HCT116 (cell line): ENCODE measurements around the gene AP5M1. TPM values are rescaled to one million over a fixed set of nuclear protein-coding genes. Genes with fewer than 3 reads are reported as not detected.

ENCODE experiments used
- ATAC-seq: fragments of 200-7000 bp; cut with Tn5 transposase; 2 replicates; pipeline ENCODE4 v1.9.1; 2020; ENCODE audit warnings: mild to moderate bottlenecking, moderate library complexity
- BruUV-seq: library from RNA; stranded (reverse); fragments of 400-500 nt; replicated peaks from 2 replicates; lab custom pipeline; 2021; lab: Mats Ljungman, UMichigan
- CTCF ChIA-PET: fragments of 300-600 bp; sonication (Branson Sonifier 250); formaldehyde crosslinking; loops from one replicate; lab custom pipeline; 2021; ENCODE audit warnings: antibody characterized with exemption; lab: Charles Lee
- POLR2A ChIA-PET: fragments of 300-600, 350-600 bp; sonication (Branson Sonifier 250); formaldehyde crosslinking; loops from one replicate; lab custom pipeline; 2021; ENCODE audit warnings: antibody characterized with exemption; lab: Charles Lee
- RAD21 ChIA-PET, 2 experiments: fragments of 300-600 bp; sonication (Branson Sonifier 250); formaldehyde crosslinking; loops; one replicate each; lab custom pipeline; 2023; ENCODE audit warnings: low total read pairs in 2 of 2; ENCODE audit not compliant: uncharacterized antibody in 2 of 2, unreplicated experiment in 2 of 2, low non-redundant PET in 1 of 2; lab: Charles Lee
- DNase-seq: peaks from one replicate; pipeline ENCODE4 v3.0.0-alpha.2; 2010; ENCODE audit warnings: low read depth, low spot score
- H2AFZ ChIP-seq: fragments of 200-600 bp; shearing (Covaris generic), sonication (generic); 2 replicates; pipeline ENCODE4 v1.6.1; 2017; ENCODE audit warnings: low read depth, mixed run types, mixed read lengths, antibody characterized with exemption, low read length; ENCODE audit not compliant: poor library complexity, severe bottlenecking
- H3K27ac ChIP-seq: 2 replicates; pipeline ENCODE4 v1.5.1; 2012; ENCODE audit warnings: low read depth, low read length
- H3K27me3 ChIP-seq: fragments of 200-600 bp; sonication (generic); 2 replicates; pipeline ENCODE4 v1.6.1; 2016; ENCODE audit warnings: mixed run types, low read length, mixed read lengths; ENCODE audit not compliant: insufficient read depth
- H3K36me3 ChIP-seq, 2 experiments: fragments of 200-500 bp in 1 of 2; fragments of 200-600 bp in 1 of 2; sonication (Bioruptor generic) in 1 of 2; sonication (generic) in 1 of 2; 2 replicates each; pipeline versions ENCODE4 v1.5.1 to v1.6.1; 2014 to 2016; ENCODE audit warnings: low read length in 2 of 2, inconsistent platforms in 1 of 2, mixed read lengths in 1 of 2, mixed run types in 1 of 2; ENCODE audit not compliant: insufficient read depth in 2 of 2, control insufficient read depth in 1 of 2
- H3K4me1 ChIP-seq, 2 experiments: fragments of 200-600 bp in 1 of 2; sonication (generic) in 1 of 2; 2 replicates each; pipeline versions ENCODE4 v1.5.1 to v1.6.1; 2012 to 2017; ENCODE audit warnings: low read length in 2 of 2, inconsistent platforms in 1 of 2, mild to moderate bottlenecking in 1 of 2, mixed read lengths in 1 of 2, mixed run types in 1 of 2, moderate library complexity in 1 of 2; ENCODE audit not compliant: insufficient read depth in 2 of 2, control insufficient read depth in 1 of 2
- H3K4me2 ChIP-seq: fragments of 200-600 bp; sonication (generic); 2 replicates; pipeline ENCODE4 v1.6.1; 2017; ENCODE audit warnings: mixed run types, low read length, mixed read lengths
- H3K4me3 ChIP-seq, 2 experiments: fragments of 200-600 bp in 1 of 2; sonication (generic) in 1 of 2; replicated peaks in 1 of 2; 2 replicates each; pipeline ENCODE4 v1.5.1; 2011 to 2016; ENCODE audit warnings: low read length in 2 of 2, control low read depth in 1 of 2, low read depth in 1 of 2, mild to moderate bottlenecking in 1 of 2, mixed read lengths in 1 of 2, mixed run types in 1 of 2
- H3K79me2 ChIP-seq: fragments of 200-600 bp; sonication (generic); 2 replicates; pipeline ENCODE4 v1.6.1; 2017; ENCODE audit warnings: mild to moderate bottlenecking, mixed run types, low read length, moderate library complexity, mixed read lengths; ENCODE audit not compliant: insufficient read depth
- H3K9ac ChIP-seq: fragments of 200-600 bp; sonication (generic); 2 replicates; pipeline ENCODE4 v1.6.1; 2016; ENCODE audit warnings: low read length, mixed read lengths
- H3K9me2 ChIP-seq: fragments of 200-600 bp; sonication (generic), shearing (Covaris generic); 2 replicates; pipeline ENCODE4 v1.6.1; 2017; ENCODE audit warnings: mixed run types, mild to moderate bottlenecking, moderate library complexity; ENCODE audit not compliant: insufficient read depth
- H3K9me3 ChIP-seq, 2 experiments: fragments of 200-500 bp in 1 of 2; fragments of 200-600 bp in 1 of 2; sonication (Bioruptor generic) in 1 of 2; sonication (generic) in 1 of 2; 2 replicates each; pipeline ENCODE4 v1.6.1; 2014 to 2017; ENCODE audit warnings: low read length in 2 of 2, mixed read lengths in 2 of 2, inconsistent platforms in 1 of 2, low read depth in 1 of 2, mild to moderate bottlenecking in 1 of 2, mixed run types in 1 of 2, moderate library complexity in 1 of 2; ENCODE audit not compliant: control insufficient read depth in 1 of 2, insufficient read depth in 1 of 2
- H4K20me1 ChIP-seq: fragments of 200-600 bp; sonication (generic), shearing (Covaris generic); 2 replicates; pipeline ENCODE4 v1.6.1; 2017; ENCODE audit warnings: mixed run types, mild to moderate bottlenecking, moderate library complexity; ENCODE audit not compliant: insufficient read depth
- CEBPB ChIP-seq: IDR thresholded peaks from 2 replicates; pipeline ENCODE4 v1.6.1; 2012; ENCODE audit warnings: low read depth
- EGR1 ChIP-seq: IDR thresholded peaks from 2 replicates; pipeline ENCODE4 v1.6.1; 2012; ENCODE audit warnings: low read depth
- EZH2 ChIP-seq: fragments of 200-600 bp; sonication (generic); IDR thresholded peaks from 2 replicates; pipeline ENCODE4 v1.6.1; 2017; ENCODE audit warnings: antibody characterized with exemption, mixed run types
- EZH2phosphoT487 ChIP-seq: fragments of 200-600 bp; IDR thresholded peaks from 2 replicates; pipeline ENCODE4 v1.6.1; 2018; ENCODE audit warnings: antibody characterized with exemption, borderline replicate concordance
- FOSL1 ChIP-seq: IDR thresholded peaks from 2 replicates; pipeline ENCODE4 v1.6.1; 2012; ENCODE audit warnings: low read depth
- POLR2AphosphoS5 ChIP-seq: IDR thresholded peaks from 2 replicates; pipeline ENCODE4 v1.6.1; 2011; ENCODE audit warnings: mild to moderate bottlenecking, low read depth, low read length, moderate library complexity
- RAD21 ChIP-seq: IDR thresholded peaks from 2 replicates; pipeline ENCODE4 v1.6.1; 2012; ENCODE audit warnings: low read depth, mild to moderate bottlenecking
- SIN3A ChIP-seq: IDR thresholded peaks from 2 replicates; pipeline ENCODE4 v1.6.1; 2012; ENCODE audit warnings: low read depth
- TCF7L2 ChIP-seq: IDR thresholded peaks from 2 replicates; pipeline ENCODE4 v1.7.0; 2011; ENCODE audit warnings: borderline replicate concordance, inconsistent platforms; ENCODE audit not compliant: insufficient read depth, insufficient read length; ENCODE audit errors: extremely low read depth
- ZFX ChIP-seq: fragments of 450-650 bp; IDR thresholded peaks from 2 replicates; pipeline ENCODE4 v1.6.1; 2017
- ZNF274 ChIP-seq: fragments of 200-500 bp; sonication (Bioruptor generic); IDR thresholded peaks from 2 replicates; pipeline ENCODE4 v1.6.1; 2014; ENCODE audit warnings: mild to moderate bottlenecking, low read depth, low read length, inconsistent platforms
- intact Hi-C: fragments of 100-400 bp; cut with micrococcal nuclease; formaldehyde crosslinking; loops from 2 replicates; pipeline ENCODE4 v1.10.0; 2022
- total RNA-seq: library from RNA; stranded (reverse); gene quantifications from one replicate; pipeline ENCODE4 v1.2.1, GENCODE V29; 2021; ENCODE audit not compliant: unreplicated experiment
- TF ChIP-seq, protein P1 (sequence below): IDR thresholded peaks from 2 replicates; pipeline ENCODE4 v1.6.1; 2012
- TF ChIP-seq, protein P2 (sequence below): IDR thresholded peaks from 2 replicates; pipeline ENCODE4 v1.6.1; 2012; ENCODE audit warnings: low read depth
- TF ChIP-seq, protein P3 (sequence below): IDR thresholded peaks from 2 replicates; pipeline ENCODE4 v1.6.1; 2012
- TF ChIP-seq, protein P4 (sequence below), 3 experiments: fragments of 200-600 bp in 1 of 3; sonication (generic) in 1 of 3; IDR thresholded peaks in 2 of 3; conservative IDR thresholded peaks in 1 of 3; 2 replicates each; pipeline ENCODE4 v1.5.1; 2012 to 2017; ENCODE audit warnings: low read depth in 2 of 3, low read length in 2 of 3, antibody characterized with exemption in 1 of 3, borderline replicate concordance in 1 of 3, control low read depth in 1 of 3, mild to moderate bottlenecking in 1 of 3, mixed read lengths in 1 of 3, mixed run types in 1 of 3, moderate library complexity in 1 of 3; ENCODE audit not compliant: insufficient read depth in 1 of 3

Gene AP5M1
- total RNA-seq, 1 experiment from 2014 or later = 25.3 TPM

DNA sequence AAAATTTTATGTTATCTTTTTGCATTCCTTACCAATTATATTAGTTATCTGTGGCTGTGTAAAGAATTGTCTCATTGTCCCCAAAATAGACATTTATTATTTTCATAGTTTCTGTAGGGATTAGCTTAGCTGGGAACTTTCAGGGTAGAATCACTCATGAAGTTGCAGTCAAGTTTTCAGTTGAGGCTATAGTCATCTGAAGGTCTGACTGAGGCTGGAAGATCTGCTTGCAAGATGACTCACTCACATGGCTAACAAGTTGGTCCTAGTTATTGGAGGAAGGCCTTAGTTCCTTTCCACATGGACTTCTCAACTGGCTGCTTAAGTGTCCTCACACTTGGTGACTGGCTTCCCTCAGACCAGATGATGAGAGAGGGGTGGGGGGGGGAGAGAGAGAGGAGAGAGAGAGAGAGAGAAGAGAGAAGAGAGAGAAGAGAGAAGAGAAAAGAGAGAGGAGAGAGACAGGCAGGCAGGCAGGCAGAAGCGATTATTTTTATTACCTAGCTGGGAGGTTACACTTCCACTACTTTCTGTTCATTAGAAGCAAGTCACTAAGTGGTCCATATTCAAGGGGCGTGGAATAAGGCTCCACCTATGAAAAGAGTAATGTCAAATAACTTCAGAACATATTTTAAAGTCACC is 6.4 kb downstream of the AP5M1 start:
- DNase-seq (no peak), ATAC-seq (no peak)
- Histone ChIP-seq H3K4me1 (peaks cover 5 to 6% of the 10 kb centered on the region in 2 experiments; a peak in 3 of 4 replicates), H3K4me3 (no peak overlapping the region), H2AFZ (no peak overlapping the region), H3K4me2 (no peak overlapping the region), H4K20me1 (no peaks in the 10 kb centered on the region), H3K36me3 (peaks cover 5 to 14% of the 10 kb centered on the region in 2 experiments; a peak in 3 of 4 replicates), H3K9me2 (no peaks in the 10 kb centered on the region), H3K27ac (no peak overlapping the region), H3K27me3 (no peaks in the 10 kb centered on the region), H3K9me3 (no peaks in the 10 kb centered on the region), H3K9ac (no peak overlapping the region), H3K79me2 (peaks cover 51% of the 10 kb centered on the region)
- ChIA-PET RAD21 (no interaction called here), CTCF (no interaction called here), POLR2A (no interaction called here)
- no peak for TF ChIP-seq POLR2AphosphoS5
- TF ChIP-seq EGR1 = no peak
- TF ChIP-seq ZNF274 = no peak
- no peak for TF ChIP-seq CEBPB
- no peak for TF ChIP-seq FOSL1
- TF ChIP-seq RAD21 = no peak
- TF ChIP-seq, protein P1, sequence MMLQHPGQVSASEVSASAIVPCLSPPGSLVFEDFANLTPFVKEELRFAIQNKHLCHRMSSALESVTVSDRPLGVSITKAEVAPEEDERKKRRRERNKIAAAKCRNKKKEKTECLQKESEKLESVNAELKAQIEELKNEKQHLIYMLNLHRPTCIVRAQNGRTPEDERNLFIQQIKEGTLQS = no peak
- TF ChIP-seq, protein P2, sequence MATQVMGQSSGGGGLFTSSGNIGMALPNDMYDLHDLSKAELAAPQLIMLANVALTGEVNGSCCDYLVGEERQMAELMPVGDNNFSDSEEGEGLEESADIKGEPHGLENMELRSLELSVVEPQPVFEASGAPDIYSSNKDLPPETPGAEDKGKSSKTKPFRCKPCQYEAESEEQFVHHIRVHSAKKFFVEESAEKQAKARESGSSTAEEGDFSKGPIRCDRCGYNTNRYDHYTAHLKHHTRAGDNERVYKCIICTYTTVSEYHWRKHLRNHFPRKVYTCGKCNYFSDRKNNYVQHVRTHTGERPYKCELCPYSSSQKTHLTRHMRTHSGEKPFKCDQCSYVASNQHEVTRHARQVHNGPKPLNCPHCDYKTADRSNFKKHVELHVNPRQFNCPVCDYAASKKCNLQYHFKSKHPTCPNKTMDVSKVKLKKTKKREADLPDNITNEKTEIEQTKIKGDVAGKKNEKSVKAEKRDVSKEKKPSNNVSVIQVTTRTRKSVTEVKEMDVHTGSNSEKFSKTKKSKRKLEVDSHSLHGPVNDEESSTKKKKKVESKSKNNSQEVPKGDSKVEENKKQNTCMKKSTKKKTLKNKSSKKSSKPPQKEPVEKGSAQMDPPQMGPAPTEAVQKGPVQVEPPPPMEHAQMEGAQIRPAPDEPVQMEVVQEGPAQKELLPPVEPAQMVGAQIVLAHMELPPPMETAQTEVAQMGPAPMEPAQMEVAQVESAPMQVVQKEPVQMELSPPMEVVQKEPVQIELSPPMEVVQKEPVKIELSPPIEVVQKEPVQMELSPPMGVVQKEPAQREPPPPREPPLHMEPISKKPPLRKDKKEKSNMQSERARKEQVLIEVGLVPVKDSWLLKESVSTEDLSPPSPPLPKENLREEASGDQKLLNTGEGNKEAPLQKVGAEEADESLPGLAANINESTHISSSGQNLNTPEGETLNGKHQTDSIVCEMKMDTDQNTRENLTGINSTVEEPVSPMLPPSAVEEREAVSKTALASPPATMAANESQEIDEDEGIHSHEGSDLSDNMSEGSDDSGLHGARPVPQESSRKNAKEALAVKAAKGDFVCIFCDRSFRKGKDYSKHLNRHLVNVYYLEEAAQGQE = no peak
- no peak for TF ChIP-seq EZH2phosphoT487
- no peak for TF ChIP-seq SIN3A
- no peak for TF ChIP-seq ZFX
- no peak for TF ChIP-seq TCF7L2
- no peak for TF ChIP-seq EZH2
- TF ChIP-seq, protein P3, sequence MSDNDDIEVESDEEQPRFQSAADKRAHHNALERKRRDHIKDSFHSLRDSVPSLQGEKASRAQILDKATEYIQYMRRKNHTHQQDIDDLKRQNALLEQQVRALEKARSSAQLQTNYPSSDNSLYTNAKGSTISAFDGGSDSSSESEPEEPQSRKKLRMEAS = no peak
- TF ChIP-seq, protein P4, sequence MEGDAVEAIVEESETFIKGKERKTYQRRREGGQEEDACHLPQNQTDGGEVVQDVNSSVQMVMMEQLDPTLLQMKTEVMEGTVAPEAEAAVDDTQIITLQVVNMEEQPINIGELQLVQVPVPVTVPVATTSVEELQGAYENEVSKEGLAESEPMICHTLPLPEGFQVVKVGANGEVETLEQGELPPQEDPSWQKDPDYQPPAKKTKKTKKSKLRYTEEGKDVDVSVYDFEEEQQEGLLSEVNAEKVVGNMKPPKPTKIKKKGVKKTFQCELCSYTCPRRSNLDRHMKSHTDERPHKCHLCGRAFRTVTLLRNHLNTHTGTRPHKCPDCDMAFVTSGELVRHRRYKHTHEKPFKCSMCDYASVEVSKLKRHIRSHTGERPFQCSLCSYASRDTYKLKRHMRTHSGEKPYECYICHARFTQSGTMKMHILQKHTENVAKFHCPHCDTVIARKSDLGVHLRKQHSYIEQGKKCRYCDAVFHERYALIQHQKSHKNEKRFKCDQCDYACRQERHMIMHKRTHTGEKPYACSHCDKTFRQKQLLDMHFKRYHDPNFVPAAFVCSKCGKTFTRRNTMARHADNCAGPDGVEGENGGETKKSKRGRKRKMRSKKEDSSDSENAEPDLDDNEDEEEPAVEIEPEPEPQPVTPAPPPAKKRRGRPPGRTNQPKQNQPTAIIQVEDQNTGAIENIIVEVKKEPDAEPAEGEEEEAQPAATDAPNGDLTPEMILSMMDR (IDR thresholded peaks at IDR 0.05 in 2 of 3, conservative IDR thresholded peaks at IDR 0.05 in 1 of 3; ENCODE audit: borderline replicate concordance in 1 of 3, insufficient read depth in 1 of 3, low read depth in 2 of 3, low read length in 2 of 3) = no peak
- intact Hi-C loops = no loop called here
- no TSS peak for BruUV-seq
